ENCODE data around the gene CPA1.
A peak's percentile ranks its signal among the peaks of the same experiment; 100 is the strongest.

The CPA1 gene

DNA sequence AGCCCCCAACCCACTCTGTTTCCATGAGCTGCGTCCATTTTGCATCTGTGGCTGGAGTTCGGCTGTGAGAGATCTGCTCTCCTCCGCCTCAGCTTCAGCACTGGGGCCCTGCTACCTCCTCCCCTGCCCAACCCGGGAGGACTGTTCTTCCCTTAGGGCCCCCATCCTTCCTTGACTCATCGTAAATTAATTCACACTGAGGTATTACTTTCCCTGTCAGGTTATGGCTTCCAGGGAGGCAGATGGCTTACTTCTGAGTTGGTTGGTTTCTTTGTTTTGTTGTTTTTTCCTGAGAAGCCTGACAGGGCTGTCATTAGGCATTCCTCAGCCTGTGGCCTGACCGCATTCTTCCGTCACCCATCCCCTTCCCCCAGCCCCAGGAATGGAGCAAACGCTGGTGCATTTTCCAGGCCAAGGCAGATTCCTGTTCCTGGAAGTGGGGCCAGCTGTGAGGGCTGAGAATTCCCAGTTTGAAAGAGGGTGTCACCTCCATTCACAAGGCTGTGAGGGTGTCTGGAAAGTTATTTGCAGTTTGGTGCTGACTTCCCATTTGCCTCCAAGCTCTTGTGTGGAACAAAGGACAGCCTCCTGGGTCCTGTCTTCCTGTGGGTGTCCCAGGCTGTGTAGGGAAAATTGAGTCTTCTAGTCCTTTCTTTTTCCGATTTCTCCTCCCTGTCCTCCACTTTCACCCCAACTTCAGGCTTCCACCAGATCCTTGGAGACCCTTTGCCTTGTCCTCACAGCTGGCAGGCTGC lies 24.0 kb upstream of the CPA1 start:
- peak; percentile 83 for DNase-seq

GRCh38 chr7:130356876-130357611 lies 23.2 kb upstream of the CPA1 start:
- peak; percentile 94 for DNase-seq

GRCh38 chr7:130358471-130358870 lies 21.8 kb upstream of the CPA1 start:
- no peak for DNase-seq

GRCh38 chr7:130359276-130359857 lies 20.9 kb upstream of the CPA1 start:
- no peak for DNase-seq

- DNase-seq, result no peak
Measured at GRCh38 chr7:130360518-130360917, 19.8 kb upstream of the CPA1 start.

DNA sequence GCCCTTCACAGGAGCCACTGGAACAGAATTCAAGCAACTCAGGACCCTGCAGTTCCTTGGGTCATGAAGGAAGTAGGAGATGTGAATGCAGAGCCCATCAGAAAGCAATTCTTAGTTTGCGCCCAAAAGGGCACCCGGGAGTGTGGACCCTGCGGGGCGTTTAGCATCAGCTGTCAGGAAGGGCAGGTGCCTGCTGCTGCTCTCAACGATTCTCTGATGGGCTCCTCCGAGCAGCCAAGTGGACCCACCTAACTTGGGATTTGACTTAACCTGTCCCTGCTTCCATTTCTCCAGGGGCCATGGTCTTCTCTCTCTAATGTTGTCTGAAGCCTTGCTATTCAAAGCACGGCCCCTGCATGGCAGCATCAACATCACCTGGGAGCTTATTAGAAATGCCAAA lies 18.6 kb upstream of the CPA1 start:
- no peak for DNase-seq

DNA sequence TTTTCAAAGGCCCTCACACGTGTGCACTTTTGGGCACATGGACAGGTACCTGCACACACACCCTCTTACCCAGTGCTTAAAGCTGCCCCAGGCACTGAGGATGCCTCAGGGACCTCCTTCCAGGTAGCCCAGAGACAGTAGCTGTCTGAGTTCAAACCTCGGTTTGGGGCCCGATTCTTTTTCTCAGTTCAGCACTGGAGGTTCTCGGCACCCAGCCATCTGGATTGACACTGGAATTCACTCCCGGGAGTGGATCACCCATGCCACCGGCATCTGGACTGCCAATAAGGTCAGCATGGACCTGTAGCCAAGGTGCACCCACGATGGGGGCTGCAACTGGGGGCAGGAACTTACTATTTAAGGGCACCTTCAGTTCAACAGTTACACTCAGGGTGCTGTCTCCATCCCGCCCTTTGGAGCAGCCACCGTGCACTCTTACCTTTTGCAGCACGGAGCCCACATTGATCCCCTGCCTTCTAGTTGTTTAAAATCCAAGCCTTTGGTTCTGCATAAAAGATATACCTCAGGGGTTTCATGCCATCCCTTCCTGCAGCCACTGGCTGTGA lies 18.0 kb upstream of the CPA1 start:
- DNase-seq, result no peak

DNA sequence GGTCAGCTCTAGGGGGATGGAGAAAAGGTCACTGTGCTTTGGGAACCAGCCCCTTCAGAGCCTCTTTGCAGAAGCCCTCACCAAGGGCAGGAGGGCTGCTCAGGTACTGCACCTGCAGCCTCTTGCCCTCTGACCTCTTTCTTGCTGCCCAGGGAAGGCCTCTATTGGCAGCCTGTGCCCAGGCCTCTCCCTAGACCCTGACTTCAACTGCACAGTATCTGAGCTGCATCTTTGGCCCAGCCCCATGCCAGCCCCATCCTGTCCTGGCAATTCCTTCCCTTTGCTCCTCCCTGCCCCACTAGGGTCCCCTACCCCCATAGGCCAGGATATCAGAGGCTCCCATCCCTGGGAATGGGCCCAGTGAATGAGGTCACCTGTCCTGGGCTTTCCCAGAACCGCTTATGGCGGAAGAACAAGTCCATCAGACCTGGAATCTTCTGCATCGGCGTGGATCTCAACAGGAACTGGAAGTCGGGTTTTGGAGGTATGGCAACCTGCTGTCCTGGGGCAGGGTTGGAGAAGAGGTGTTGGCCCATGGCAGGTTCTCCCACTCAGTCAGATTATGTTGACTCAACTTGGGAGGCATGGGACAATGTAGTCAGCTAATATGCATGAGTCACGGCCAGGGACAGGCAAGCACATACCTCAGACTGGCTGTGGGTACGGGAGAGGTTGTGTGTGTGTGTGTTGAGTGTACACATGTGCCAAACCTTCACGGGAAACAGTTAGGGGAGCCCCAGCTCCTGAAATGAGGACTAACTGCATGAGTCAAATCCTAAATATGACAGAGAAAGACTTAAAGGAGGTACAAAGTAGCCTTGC lies 17.1 kb upstream of the CPA1 start:
- DNase-seq, result no peak

DNA sequence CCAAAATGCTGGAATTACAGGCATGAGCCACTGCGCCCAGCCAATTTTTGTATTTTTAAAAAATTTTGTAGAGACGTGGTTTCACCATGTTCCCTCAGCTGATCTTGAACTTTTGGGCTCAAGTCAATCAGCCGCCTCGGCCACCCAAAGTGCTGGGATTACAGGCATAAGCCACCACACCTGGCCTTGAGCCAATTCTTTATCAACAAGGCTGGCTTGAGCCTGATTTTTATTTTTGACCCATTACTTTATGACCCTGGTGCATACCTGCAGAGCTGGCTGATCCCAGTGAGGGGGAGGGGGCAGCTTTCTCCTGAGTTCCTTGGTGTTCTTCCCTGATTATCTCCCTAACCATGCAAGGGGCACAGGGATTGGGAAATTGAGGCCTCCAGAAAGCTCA lies 15.8 kb upstream of the CPA1 start:
- peak; percentile 26 for DNase-seq

- no peak for DNase-seq
Measured at GRCh38 chr7:130365088-130365487, 15.2 kb upstream of the CPA1 start.

- peak; percentile 99 for DNase-seq
Measured at GRCh38 chr7:130365511-130366441, 14.5 kb upstream of the CPA1 start.

GRCh38 chr7:130366564-130366963 lies 13.7 kb upstream of the CPA1 start:
- no peak for DNase-seq

GRCh38 chr7:130367088-130367755 lies 13.1 kb upstream of the CPA1 start:
- no peak for DNase-seq

DNA sequence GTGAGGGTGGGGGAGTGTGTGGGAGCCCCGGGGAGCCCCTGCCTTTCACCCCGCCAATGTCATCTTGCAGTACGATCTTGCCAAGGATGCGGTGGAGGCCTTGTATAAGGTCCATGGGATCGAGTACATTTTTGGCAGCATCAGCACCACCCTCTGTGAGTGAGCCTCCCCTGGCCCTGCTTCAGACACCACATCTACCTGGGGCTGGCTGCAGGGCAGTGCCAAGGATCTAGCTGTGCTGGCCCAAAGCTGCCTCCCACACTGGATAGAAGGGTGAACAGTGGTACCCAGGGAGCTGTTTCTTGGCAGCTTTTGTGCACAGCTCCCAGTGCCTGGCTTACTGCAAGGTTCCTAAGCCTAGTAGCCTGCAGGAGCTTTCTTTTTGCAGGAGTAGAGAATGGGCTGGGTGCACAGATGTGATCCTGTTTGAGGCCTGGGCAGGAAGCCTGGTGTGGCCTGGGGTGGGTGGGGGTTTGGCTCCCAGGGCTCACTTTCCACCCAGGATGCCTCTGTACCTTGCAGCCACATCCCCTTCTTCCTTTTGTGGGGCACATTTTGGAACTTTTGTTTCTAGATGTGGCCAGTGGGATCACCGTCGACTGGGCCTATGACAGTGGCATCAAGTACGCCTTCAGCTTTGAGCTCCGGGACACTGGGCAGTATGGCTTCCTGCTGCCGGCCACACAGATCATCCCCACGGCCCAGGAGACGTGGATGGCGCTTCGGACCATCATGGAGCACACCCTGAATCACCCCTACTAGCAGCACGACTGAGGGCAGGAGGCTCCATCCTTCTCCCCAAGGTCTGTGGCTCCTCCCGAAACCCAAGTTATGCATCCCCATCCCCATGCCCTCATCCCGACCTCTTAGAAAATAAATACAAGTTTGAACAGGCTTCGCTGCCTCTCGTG lies 12.2 kb upstream of the CPA1 start:
- no peak for DNase-seq

DNA sequence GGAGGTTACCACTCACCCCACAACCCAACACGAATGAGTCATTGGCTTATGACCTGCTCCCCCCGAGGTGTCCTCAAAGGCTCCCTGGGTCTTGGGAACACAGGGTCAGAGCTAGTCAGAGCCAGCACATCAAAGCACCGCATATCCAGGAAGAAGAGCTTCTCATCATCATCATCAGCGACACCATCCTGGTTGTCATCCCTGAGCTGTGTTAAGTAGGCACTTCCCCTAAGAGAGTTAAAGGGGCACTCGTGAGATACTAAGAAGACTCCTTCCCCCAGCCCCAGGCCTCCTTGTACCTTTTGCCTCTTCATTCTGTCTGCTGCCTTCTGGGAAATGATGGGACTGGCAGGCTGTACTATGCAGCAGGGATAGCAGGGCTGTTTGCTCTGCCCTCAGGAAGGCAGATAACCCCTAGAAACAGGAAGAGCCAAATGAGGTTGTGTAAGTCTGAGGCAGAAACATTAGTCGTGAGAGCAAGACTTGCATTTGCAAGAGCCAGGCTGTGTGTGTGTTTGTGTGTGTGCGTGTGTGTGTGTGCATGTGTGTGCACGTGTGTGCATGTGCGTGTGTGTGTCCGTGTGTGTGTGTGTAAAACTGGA lies 11.1 kb upstream of the CPA1 start:
- no peak for DNase-seq

DNA sequence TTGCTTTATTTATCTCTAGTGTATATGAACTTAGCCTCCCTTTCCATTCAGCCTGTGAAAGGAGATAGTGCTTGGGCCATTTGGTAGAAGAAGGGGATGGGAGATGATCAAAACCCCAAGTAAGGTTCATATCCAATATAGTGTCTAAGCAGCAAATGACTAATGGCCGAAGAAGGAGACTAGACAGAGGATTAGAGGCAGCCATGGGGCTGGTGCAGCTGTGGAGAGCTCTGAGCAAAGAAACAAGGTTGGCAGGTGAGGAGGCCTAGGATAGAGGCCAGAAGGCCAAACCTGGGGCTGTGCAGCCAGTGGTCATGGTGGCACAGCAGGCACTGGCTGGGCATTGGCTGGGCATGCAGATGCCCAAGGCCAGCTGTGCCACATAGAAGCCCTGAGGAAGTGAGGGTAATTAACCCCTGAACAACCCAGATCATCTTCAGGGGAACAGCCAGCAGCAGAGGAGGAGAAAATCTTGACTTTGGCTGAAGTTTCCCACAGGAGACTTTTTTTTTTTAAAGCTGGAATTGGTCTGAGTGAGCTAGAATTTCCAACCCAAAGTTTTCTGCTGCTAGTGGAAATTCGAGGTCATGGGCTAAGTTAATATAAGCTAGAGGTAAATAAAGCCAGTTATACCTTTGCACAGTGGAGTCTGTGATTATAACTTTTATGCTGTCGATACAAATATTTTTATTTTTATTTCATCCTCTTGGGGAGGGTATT lies 10.3 kb upstream of the CPA1 start:
- no peak for DNase-seq

DNA sequence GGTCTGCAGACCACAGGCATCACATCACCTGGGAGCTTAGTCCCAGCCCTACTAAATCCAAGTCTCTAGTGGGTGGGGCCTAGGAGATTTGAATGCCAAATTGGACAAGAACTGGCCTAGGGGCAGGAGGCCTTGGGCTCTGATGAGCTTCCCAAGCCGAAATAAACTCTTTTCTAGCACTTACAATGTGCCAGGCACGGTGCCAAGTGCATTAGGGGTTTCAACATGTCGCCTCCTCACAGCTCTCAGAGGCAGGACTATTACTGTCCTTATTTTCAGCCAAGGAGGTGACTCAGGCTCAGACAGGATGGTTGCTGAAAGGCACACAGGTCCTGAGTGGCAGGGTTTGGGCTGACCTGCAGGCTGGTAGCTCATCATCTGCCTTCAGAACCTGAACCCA lies 9.2 kb upstream of the CPA1 start:
- peak; percentile 39 for DNase-seq

DNA sequence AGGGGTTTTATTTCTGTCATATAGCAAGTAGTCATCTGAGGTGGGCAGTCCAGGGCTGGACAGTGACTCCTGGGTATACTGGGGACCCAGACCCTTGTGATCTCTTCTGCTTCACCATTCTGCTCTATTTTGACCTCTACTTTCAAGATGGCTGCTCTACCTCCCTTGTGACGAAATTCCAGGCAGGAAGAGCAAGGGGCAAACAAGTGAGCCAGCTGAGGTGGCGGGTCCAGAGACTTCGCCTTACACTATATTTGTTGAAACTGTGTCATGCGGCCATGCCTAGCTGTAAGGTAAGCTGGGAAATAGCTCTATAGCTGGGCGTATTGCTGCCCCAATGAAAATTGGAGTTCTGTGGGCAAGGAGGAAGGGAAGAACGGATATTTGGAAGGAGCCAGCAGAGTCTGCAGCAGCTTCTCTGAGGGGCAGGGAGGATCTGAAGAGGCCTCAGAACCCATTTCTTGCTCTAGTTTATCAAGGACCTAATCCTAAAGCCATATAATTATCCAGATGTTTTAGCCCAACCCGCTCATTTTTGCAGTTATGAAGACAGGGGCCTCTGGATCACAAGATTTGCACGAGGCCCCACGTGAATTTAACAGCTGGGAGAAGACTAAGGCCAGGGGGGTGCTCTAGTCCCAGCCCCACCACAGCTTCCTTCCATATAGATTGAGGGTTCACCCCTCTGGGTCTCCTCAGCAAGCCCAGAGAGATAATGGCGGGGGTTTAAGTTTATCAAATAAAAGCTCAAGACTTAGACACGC lies 7.7 kb upstream of the CPA1 start:
- DNase-seq, result no peak

Measured in DMS79 (cell line).